ENCODE results near the gene NOP16. TPM values are rescaled to one million over a fixed set of nuclear protein-coding genes. Genes with fewer than 3 reads are reported as not detected.
"Not testable (repeated sequence)": the region's sequence is repeated elsewhere in the genome, so short reads cannot be mapped to it uniquely, and the experiment has no call there.

NOP16 gene
- total RNA-seq, 1 experiment from 2014 or later: 56.2 TPM

DNA sequence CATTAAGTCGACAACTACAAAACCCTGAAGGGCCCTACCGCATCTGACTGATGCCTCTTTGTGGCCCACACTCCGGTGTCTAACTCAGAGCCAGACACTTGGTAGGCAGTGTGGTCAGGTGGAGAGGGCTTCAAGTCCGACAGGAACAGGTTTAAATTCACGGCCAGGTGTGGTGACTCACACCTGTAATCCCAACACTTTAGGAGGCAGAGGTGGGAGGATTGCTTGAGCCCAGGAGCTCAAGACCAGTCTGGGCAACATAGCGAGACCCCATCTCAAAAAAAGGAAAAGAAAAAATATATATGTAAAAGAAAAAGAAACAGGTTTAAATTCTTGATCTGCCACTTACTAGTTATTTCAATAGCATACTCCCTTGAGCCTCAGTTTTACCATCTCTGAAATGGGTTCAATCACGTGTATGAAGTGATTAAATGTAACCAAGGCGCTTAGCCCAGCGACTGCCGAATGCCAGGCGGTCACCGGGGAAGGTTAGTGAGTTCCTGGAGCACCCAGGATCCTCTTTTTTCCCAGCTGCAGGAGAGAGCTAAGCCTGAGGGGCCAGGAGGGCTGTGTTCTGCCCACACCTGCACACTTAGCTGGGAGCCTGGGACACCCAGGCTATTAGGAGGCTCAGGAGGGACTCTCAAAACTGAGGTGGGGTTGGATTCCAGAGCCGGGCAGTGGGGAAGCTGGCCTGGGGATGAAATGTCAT lies 27.0 kb upstream of the NOP16 start:
- no peak for DNase-seq
- H3K36me3 ChIP-seq (replicated peaks; ENCODE audit: control insufficient read depth, insufficient read depth, low read length): no peaks in the 10 kb centered on the region
- H3K27me3 ChIP-seq (ENCODE audit: control insufficient read depth, insufficient read depth, low read length): no peaks in the 10 kb centered on the region
- peak overlapping the region; percentile 71 for H3K4me3 ChIP-seq (ENCODE audit: insufficient read depth, low read depth, low read length)

DNA sequence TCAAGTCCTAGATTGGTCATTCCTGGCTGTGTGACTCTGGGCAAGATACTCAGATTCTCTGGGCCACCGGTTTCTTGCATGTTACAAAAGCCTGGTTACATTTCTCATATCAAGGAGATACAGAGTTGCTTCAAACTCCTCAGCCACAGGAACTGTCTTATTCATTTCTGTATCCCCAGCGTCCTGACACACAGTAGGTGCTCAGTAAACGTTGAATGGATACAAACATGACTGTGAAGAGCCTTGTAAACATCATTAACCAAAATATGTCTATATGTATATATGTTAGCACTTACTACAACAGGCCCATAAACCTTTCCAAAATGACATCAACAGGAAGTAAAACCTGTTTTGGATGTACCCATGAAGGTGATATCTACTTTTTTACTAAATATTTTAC lies 26.3 kb upstream of the NOP16 start:
- no peaks in the 10 kb centered on the region for H3K27me3 ChIP-seq (ENCODE audit: control insufficient read depth, insufficient read depth, low read length)
- H3K36me3 ChIP-seq (replicated peaks; ENCODE audit: control insufficient read depth, insufficient read depth, low read length): no peaks in the 10 kb centered on the region
- DNase-seq: no peak
- no peak overlapping the region for H3K4me3 ChIP-seq (ENCODE audit: insufficient read depth, low read depth, low read length)

DNA sequence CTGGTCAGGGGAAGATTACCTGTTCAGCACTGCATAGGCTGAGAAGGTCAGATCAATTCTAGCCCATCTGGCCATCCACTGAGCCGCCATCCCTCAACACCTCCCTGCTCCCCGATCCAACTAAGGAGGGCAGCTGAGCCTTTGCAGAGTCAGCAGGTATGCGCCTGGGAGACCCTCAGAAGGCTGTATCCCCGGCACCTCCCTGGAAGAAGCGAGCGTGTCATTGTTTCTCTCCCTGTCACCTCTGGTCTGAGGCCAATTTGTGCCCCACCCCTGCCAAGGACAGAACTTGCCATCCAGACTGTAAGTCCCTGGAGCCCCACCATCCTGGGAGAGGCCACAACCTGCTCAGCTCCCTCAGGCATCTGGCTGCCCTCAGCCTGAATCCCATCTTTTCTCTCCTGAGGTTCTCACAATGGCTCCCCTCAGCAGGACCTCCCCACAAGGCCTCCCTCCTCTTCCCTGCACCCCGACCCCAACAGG lies 25.4 kb upstream of the NOP16 start:
- peak; percentile 11 for DNase-seq
- Histone ChIP-seq H3K36me3 (replicated peaks; ENCODE audit: control insufficient read depth, insufficient read depth, low read length) (no peaks in the 10 kb centered on the region), H3K27me3 (ENCODE audit: control insufficient read depth, insufficient read depth, low read length) (no peaks in the 10 kb centered on the region), H3K4me3 (ENCODE audit: insufficient read depth, low read depth, low read length) (no peak overlapping the region)

DNA sequence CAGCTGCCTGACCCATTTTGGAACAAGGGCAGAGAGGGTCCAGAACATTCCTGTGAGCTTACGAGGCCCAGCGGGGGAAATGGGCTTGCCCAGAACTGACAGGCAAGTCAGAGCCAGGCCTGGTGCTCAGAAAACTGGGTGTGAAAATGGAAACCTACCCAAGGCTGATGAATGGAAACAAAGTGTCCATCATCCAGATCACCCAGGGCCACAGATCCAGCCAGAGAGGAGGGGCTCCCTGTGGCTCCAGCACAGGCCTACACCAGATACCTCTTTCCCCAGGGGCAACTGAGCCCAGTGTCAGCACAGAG lies 24.8 kb upstream of the NOP16 start:
- H3K4me3 ChIP-seq (ENCODE audit: insufficient read depth, low read depth, low read length): no peak overlapping the region
- DNase-seq: peak; percentile 18
- no peaks in the 10 kb centered on the region for H3K36me3 ChIP-seq (replicated peaks; ENCODE audit: control insufficient read depth, insufficient read depth, low read length)
- no peaks in the 10 kb centered on the region for H3K27me3 ChIP-seq (ENCODE audit: control insufficient read depth, insufficient read depth, low read length)

DNA sequence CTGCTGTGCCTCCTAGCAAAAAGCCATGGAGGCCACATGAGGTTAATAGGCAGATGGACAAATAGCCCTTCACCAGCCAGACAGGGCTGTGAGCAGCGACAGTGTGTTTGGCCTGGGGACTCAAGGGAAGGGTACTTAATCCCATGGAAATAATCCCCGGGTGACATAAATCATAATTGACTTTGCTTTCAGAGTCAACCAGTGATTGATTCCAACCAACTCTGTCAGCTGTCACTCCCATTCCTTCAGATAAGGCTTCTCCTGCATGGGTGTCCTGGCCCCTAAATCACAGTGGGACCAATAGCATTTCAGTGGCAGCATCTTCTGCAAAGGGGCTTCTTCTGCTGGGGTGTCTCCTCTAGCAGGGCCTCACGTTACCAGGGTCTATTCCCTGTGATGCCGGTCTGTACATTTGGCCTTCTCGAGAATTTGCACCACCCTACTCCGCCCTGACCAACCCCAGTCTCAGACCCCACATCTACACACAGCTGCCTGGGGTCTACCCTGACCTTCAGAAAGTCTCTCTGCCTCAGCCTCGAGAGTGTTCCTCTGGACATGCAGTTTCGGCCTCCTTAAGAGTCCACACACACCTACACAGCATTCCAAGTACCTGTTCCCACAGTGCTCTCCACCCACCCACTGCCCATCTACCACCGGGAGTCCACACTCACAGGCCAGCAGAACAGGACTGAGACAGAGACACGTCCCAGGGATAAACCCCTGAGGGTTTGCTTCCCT lies 24.3 kb upstream of the NOP16 start:
- Histone ChIP-seq H3K27me3 (ENCODE audit: control insufficient read depth, insufficient read depth, low read length) (no peaks in the 10 kb centered on the region), H3K36me3 (replicated peaks; ENCODE audit: control insufficient read depth, insufficient read depth, low read length) (no peaks in the 10 kb centered on the region; the same call in 1 of the 2 replicates), H3K4me3 (ENCODE audit: insufficient read depth, low read depth, low read length) (no peak overlapping the region)
- DNase-seq: peak; percentile 15

DNA sequence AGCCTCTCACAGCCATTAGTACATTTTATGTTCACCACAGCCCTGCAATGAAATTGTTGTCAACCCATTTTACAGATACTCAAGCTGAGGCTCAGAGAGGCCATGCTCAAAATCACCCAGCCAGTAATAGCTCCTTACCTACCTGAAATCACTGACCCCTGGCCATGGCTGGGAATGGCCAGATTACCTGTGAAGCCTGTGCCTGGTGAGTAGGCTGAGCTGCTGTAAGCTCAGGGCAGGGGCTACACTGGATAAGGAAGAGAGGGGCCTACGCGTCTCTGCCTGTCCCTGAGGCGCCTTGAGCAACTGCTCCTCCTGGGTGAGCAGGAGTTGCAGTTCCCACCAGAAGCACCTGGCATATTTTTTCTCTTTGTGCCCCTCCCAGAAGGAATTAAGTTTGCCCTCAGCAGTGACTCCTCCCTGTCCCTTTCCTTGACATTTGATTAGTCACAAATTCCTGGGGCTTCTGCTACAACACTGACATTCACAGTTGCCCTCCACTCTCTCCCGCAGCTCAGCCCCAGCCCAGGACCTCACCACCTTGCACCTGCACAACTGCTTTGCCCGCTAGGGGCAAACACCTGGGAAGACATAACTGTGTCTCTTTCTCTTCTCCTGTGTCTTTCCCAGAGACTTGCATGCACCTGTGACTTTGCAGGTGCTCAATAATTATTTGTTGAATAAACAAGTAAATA lies 22.2 kb upstream of the NOP16 start:
- no peaks in the 10 kb centered on the region; the same call in 1 of the 2 replicates for H3K36me3 ChIP-seq (replicated peaks; ENCODE audit: control insufficient read depth, insufficient read depth, low read length)
- no peaks in the 10 kb centered on the region for H3K27me3 ChIP-seq (ENCODE audit: control insufficient read depth, insufficient read depth, low read length)
- peak; percentile 54 for DNase-seq
- H3K4me3 ChIP-seq (ENCODE audit: insufficient read depth, low read depth, low read length): no peak overlapping the region

DNA sequence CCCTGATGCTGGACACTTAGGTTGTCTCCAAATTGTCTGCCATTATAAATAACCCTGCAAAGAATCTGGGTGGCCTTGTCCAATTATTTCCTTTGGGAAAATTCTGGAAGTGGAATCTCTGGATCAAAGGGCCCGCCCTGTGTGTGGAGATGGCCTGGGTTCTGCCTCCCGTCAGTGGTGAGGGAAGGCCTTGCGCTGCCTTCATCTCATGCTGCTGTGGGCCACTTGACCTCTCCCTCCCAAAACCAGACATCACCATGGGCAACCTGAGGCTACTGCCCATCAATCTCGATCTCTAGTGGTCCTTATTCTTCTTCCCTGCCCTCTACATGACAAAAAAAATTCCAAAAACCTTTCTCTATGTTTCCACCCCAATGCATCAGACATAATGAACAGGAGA lies 21.4 kb upstream of the NOP16 start:
- H3K4me3 ChIP-seq (ENCODE audit: insufficient read depth, low read depth, low read length): no peak overlapping the region
- no peaks in the 10 kb centered on the region; the same call in 1 of the 2 replicates for H3K36me3 ChIP-seq (replicated peaks; ENCODE audit: control insufficient read depth, insufficient read depth, low read length)
- H3K27me3 ChIP-seq (ENCODE audit: control insufficient read depth, insufficient read depth, low read length): no peaks in the 10 kb centered on the region
- DNase-seq: peak; percentile 8

DNA sequence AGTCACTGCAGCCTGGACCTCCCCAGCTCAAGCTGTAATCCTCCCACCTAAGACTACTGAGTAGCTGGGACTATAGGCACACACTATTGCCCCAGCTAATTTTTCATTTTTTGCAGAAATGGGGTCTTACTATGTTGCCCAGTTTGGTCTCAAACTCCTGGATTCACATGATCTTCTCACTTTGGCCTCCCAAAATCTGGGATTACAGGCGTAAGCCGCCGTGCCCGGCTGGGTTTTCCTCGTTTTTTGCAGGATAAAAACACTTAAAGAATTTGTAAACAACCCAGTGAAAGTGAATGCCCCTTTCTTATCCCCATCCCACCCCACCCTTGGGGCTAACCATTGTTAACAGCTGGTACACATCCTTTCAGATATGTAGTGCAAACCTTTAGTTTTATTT lies 20.2 kb upstream of the NOP16 start:
- no peaks in the 10 kb centered on the region; the same call in 1 of the 2 replicates for H3K36me3 ChIP-seq (replicated peaks; ENCODE audit: control insufficient read depth, insufficient read depth, low read length)
- DNase-seq: no peak
- H3K27me3 ChIP-seq (ENCODE audit: control insufficient read depth, insufficient read depth, low read length): no peaks in the 10 kb centered on the region
- no peak overlapping the region for H3K4me3 ChIP-seq (ENCODE audit: insufficient read depth, low read depth, low read length)

DNA sequence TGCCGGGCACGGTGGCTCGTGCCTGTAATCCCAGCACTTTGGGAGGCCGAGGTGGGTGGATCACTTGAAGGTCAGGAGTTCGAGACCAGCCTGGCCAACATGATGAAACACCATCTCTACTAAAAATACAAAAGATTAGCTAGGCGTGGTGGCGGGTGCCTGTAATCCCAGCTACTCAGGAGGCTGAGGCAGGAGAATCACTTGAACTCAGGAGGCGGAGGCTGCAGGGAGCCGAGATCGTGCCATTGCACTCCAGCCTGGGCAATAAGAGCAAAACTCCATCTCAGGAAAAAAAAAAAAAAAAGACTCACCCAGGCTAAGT lies 19.8 kb upstream of the NOP16 start:
- DNase-seq; H3K27me3 ChIP-seq (ENCODE audit: control insufficient read depth, insufficient read depth, low read length); H3K4me3 ChIP-seq (ENCODE audit: insufficient read depth, low read depth, low read length); H3K36me3 ChIP-seq (replicated peaks; ENCODE audit: control insufficient read depth, insufficient read depth, low read length): not testable (repeated sequence)

DNA sequence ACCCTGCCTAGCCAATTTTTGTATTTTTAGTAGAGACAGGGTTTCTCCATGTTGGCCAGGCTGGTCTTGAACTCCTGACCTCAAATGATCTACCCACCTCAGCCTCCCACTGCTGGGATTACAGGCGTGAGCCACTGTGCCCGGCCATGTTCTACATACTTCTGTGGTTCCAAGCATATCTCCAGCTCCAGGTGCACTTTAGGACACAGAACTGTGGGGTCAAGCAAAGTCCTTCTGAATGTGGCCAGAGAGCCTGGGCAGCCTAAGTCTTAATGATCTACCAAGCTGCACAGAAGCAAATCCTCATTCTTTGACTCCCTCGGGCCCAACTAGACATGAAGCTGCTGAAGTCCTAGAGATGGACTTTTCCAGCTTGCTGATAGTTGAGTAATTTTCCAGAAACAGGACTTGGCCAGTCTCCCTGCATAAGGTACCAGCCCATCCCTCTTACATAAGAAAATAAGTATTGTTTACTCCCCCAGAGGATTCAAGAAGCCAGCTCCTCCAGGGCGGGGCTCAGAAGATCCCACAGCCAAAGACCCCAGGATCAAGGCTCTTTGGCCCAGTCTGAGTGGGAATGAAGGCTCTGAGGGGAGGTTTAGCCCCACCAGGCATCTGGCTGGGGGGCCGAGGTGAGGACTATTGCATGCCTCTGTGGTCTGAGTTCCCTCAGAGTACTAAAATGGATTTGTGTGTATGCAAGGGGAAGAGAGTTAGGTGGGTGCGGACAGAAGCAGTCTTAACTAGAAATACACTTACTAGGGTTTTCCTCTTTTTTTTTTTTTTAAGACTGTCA lies 19.3 kb upstream of the NOP16 start:
- no peaks in the 10 kb centered on the region; the same call in 1 of the 2 replicates for H3K36me3 ChIP-seq (replicated peaks; ENCODE audit: control insufficient read depth, insufficient read depth, low read length)

DNA sequence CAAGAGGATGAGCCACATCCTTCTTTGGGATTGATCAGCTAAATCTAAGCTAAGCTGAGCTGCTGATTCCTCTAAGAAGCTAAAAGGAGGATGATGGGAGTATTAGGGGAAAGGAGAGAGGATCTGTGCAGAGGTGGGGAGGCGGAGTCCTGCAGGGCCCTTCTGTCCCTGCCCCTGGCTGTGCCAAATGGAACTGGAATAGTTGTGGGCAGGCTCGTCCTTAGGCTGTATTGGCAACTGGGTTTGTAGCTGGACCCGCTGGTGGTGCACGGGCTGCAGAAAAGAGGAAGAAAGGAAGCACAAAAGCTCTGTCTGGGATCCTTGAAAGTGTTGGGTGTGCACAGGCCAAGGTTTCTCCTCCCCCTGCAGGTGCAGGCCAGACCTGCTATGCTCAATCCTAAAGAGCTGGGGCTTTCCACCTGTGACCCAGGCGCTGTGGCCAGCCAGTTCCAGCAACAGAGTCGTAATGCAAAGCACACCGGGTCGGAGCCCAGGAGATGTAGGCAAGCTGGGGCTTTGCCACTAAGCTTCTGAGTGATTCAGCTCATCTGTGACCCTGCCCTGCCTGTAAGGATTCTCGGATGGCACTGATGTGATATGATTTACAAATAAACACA lies 18.1 kb upstream of the NOP16 start:
- peak; percentile 32 for DNase-seq
- Histone ChIP-seq H3K4me3 (ENCODE audit: insufficient read depth, low read depth, low read length) (no peak overlapping the region), H3K27me3 (ENCODE audit: control insufficient read depth, insufficient read depth, low read length) (no peaks in the 10 kb centered on the region), H3K36me3 (replicated peaks; ENCODE audit: control insufficient read depth, insufficient read depth, low read length) (no peaks in the 10 kb centered on the region; the same call in 1 of the 2 replicates)

More for the DNA sequence above, 19.3 kb upstream of the NOP16 start:
- no peak overlapping the region for H3K4me3 ChIP-seq (ENCODE audit: insufficient read depth, low read depth, low read length)
- DNase-seq: peak; percentile 8
- H3K27me3 ChIP-seq (ENCODE audit: control insufficient read depth, insufficient read depth, low read length): no peaks in the 10 kb centered on the region

DNA sequence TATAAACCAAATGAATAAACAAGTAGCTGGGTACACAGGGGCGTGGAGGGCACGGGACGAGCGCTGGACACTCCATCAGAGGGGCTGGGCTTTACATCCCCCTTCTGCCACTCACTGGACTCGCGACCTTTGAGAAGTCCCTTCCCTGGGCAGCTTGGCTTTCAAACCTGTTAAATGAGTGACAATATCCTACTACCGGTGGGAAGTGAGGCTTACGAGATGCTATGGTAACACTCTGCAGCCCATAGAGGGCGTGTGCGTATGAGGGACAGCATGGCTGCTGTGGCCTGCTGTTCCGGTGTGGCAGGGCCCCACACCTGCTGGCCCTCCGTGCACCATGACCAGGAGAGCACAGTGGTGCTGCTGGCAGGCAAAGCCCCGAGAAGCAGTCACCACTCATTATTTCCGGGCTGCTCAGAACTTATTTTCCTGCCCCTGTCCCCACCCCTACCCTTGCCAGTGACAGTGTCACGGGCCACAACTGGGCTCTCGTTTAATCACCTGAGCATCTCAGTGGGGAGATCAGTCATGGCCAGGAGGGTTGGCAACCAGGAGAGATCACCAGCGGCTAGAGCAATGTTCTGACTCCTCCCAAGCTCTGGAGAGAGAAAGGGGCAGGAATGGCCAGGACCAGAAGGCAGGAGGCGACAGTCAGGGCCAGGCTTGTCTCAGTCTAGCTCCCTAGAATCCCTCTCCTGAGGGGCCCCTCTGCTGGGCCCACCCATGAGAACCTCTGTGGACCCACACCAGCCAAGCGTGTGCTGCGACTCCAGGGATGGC lies 17.4 kb upstream of the NOP16 start:
- no peak overlapping the region for H3K4me3 ChIP-seq (ENCODE audit: insufficient read depth, low read depth, low read length)
- H3K36me3 ChIP-seq (replicated peaks; ENCODE audit: control insufficient read depth, insufficient read depth, low read length): no peaks in the 10 kb centered on the region; the same call in 1 of the 2 replicates
- peak; percentile 87 for DNase-seq
- no peaks in the 10 kb centered on the region for H3K27me3 ChIP-seq (ENCODE audit: control insufficient read depth, insufficient read depth, low read length)

Measured in H7 (cell line).